ENCODE data around the gene RAB15.

RAB15 gene

GRCh38 chr14:64992328-64992885 lies 20.3 kb upstream of the RAB15 start:
- CTCF ChIA-PET: no interaction called here

GRCh38 chr14:64990939-64991338 lies 18.8 kb upstream of the RAB15 start:
- H3K36me3 ChIP-seq (ENCODE audit: control insufficient read depth in 2 of 2, insufficient read depth in 1 of 2, low read length in 2 of 2): no peaks in the 10 kb centered on the region; a peak in 1 of 3 replicates
- H3K4me1 ChIP-seq (ENCODE audit: control insufficient read depth, insufficient read depth, low read length): peaks cover 3% of the 10 kb centered on the region; the same call in 1 of the 2 replicates
- no peak for TF ChIP-seq ZNF488 (tag by site-specific recombination; IDR thresholded peaks at IDR 0.05)
- no peak for TF ChIP-seq ZBTB20 (tag by site-specific recombination; IDR thresholded peaks at IDR 0.05)
- no peak for TF ChIP-seq ZNF394 (tag by site-specific recombination; IDR thresholded peaks at IDR 0.05; ENCODE audit: borderline replicate concordance)
- no peak for TF ChIP-seq ATF2 (tag by site-specific recombination; IDR thresholded peaks at IDR 0.05; ENCODE audit: low read depth)
- TF ChIP-seq BCL11B (tag by site-specific recombination; IDR thresholded peaks at IDR 0.05; ENCODE audit: low read depth): no peak
- no peak for TF ChIP-seq MZF1 (tag by site-specific recombination; IDR thresholded peaks at IDR 0.05; ENCODE audit: borderline replicate concordance)
- TF ChIP-seq RBAK (tag by site-specific recombination; IDR thresholded peaks at IDR 0.05): no peak
- TF ChIP-seq ZNF830 (tag by site-specific recombination; IDR thresholded peaks at IDR 0.05; ENCODE audit: low read depth): no peak
- TF ChIP-seq MEIS1 (CRISPR knock-in tag; IDR thresholded peaks at IDR 0.05; ENCODE audit: borderline replicate concordance): no peak
- TF ChIP-seq ZFP37 (tag by site-specific recombination; IDR thresholded peaks at IDR 0.05): no peak
- no peak for TF ChIP-seq TRIM28 (IDR thresholded peaks at IDR 0.05; ENCODE audit: borderline replicate concordance, low read length)
- no peak for TF ChIP-seq SP7 (tag by site-specific recombination; IDR thresholded peaks at IDR 0.05)
- CTCF ChIA-PET: interaction anchor here (0.9 kb wide), 1 partner anchor 12 kb away, joined by 5 read pairs; no protein-coding TSS in a partner anchor
- POLR2A ChIA-PET: no interaction called here
- H3K27ac ChIP-seq (ENCODE audit: extremely low read depth, low read depth, low read length): no peak overlapping the region
- no peaks in the 10 kb centered on the region for H3K9me3 ChIP-seq (ENCODE audit: control insufficient read depth, insufficient read depth, low read depth, low read length)
- no peak overlapping the region for H3K4me3 ChIP-seq (ENCODE audit: low read depth, low read length)

More at GRCh38 chr14:64992328-64992885, 20.3 kb upstream of the RAB15 start:
- POLR2A ChIA-PET: no interaction called here
- no peaks in the 10 kb centered on the region for H3K9me3 ChIP-seq (ENCODE audit: control insufficient read depth, insufficient read depth, low read depth, low read length)
- H3K27ac ChIP-seq (ENCODE audit: extremely low read depth, low read depth, low read length): no peak overlapping the region
- H3K36me3 ChIP-seq (ENCODE audit: control insufficient read depth in 2 of 2, insufficient read depth in 1 of 2, low read length in 2 of 2): no peaks in the 10 kb centered on the region; a peak in 1 of 3 replicates
- H3K4me1 ChIP-seq (ENCODE audit: control insufficient read depth, insufficient read depth, low read length): peaks cover 3% of the 10 kb centered on the region; the same call in 1 of the 2 replicates
- H3K4me3 ChIP-seq (ENCODE audit: low read depth, low read length): no peak overlapping the region
- TF ChIP-seq ZNF76 (tag by site-specific recombination; IDR thresholded peaks at IDR 0.05; ENCODE audit: borderline replicate concordance, low read depth): no peak
- no peak for TF ChIP-seq ELK4 (IDR thresholded peaks at IDR 0.05; ENCODE audit: borderline replicate concordance, low read depth, low read length)
- TF ChIP-seq ZNF24 (tag by site-specific recombination; IDR thresholded peaks at IDR 0.05): no peak

- ChIA-PET CTCF (no interaction called here), POLR2A (no interaction called here)
- Histone ChIP-seq H3K9me3 (ENCODE audit: control insufficient read depth, insufficient read depth, low read depth, low read length) (no peaks in the 10 kb centered on the region), H3K4me1 (ENCODE audit: control insufficient read depth, insufficient read depth, low read length) (peaks cover 3% of the 10 kb centered on the region; the same call in 1 of the 2 replicates), H3K27ac (ENCODE audit: extremely low read depth, low read depth, low read length) (no peak overlapping the region), H3K4me3 (ENCODE audit: low read depth, low read length) (no peak overlapping the region), H3K36me3 (ENCODE audit: control insufficient read depth in 2 of 2, insufficient read depth in 1 of 2, low read length in 2 of 2) (no peaks in the 10 kb centered on the region; a peak in 1 of 3 replicates)
- TF ChIP-seq ZNF274 (IDR thresholded peaks at IDR 0.05; ENCODE audit: low read length) (no peak), ZNF274 (tag by site-specific recombination; IDR thresholded peaks at IDR 0.05; ENCODE audit: borderline replicate concordance) (no peak)
These were observed 18.2 kb upstream of the RAB15 start for GRCh38 chr14:64990296-64990695.
